ENCODE results near the gene KCTD19.

Gene KCTD19

GRCh38 chr16:67259705-67260104, 66.8 kb downstream of the KCTD19 start:
- no peak overlapping the region for H3K27ac ChIP-seq (ENCODE audit: low read length)
- H3K4me1 ChIP-seq (ENCODE audit: control insufficient read depth, insufficient read depth, low read length), result no peaks in the 10 kb centered on the region
- no peak overlapping the region for H3K4me3 ChIP-seq (ENCODE audit: low read length in 2 of 2)
- no peak overlapping the region for H3K9ac ChIP-seq (ENCODE audit: low read length in 2 of 2)
- no peaks in the 10 kb centered on the region for H3K9me3 ChIP-seq (ENCODE audit: control insufficient read depth in 2 of 2, low read length in 2 of 2)
- no peaks in the 10 kb centered on the region for H3K36me3 ChIP-seq (ENCODE audit: control insufficient read depth in 2 of 2, insufficient read depth in 2 of 2, low read length in 2 of 2)
- peaks cover 4 to 5% of the 10 kb centered on the region in 2 donors for H3K27me3 ChIP-seq (ENCODE audit: control insufficient read depth in 1 of 2, insufficient read depth in 2 of 2, low read length in 2 of 2)

- Histone ChIP-seq H3K27me3 (ENCODE audit: control insufficient read depth in 1 of 2, insufficient read depth in 2 of 2, low read length in 2 of 2) (peaks cover 5% of the 10 kb centered on the region in 2 donors), H3K27ac (ENCODE audit: low read length) (no peak overlapping the region), H3K4me1 (ENCODE audit: control insufficient read depth, insufficient read depth, low read length) (no peaks in the 10 kb centered on the region), H3K9ac (ENCODE audit: low read length in 2 of 2) (no peak overlapping the region), H3K9me3 (ENCODE audit: control insufficient read depth in 2 of 2, low read length in 2 of 2) (no peaks in the 10 kb centered on the region), H3K4me3 (ENCODE audit: low read length in 2 of 2) (no peak overlapping the region), H3K36me3 (ENCODE audit: control insufficient read depth in 2 of 2, insufficient read depth in 2 of 2, low read length in 2 of 2) (no peaks in the 10 kb centered on the region)
Observed at GRCh38 chr16:67258161-67258835, 68.2 kb downstream of the KCTD19 start.

GRCh38 chr16:67257486-67258160, 68.9 kb downstream of the KCTD19 start:
- H3K27me3 ChIP-seq (ENCODE audit: control insufficient read depth in 1 of 2, insufficient read depth in 2 of 2, low read length in 2 of 2), result peaks cover 8% of the 10 kb centered on the region in 2 donors

GRCh38 chr16:67256701-67257230, 69.8 kb downstream of the KCTD19 start:
- Histone ChIP-seq H3K27me3 (ENCODE audit: control insufficient read depth in 1 of 2, insufficient read depth in 2 of 2, low read length in 2 of 2) (peaks cover 10 to 12% of the 10 kb centered on the region in 2 donors), H3K9ac (ENCODE audit: low read length in 2 of 2) (no peak overlapping the region), H3K9me3 (ENCODE audit: control insufficient read depth in 2 of 2, low read length in 2 of 2) (no peaks in the 10 kb centered on the region), H3K36me3 (ENCODE audit: control insufficient read depth in 2 of 2, insufficient read depth in 2 of 2, low read length in 2 of 2) (no peaks in the 10 kb centered on the region), H3K4me1 (ENCODE audit: control insufficient read depth, insufficient read depth, low read length) (no peaks in the 10 kb centered on the region), H3K4me3 (ENCODE audit: low read length in 2 of 2) (no peak overlapping the region), H3K27ac (ENCODE audit: low read length) (no peak overlapping the region)

More at GRCh38 chr16:67257486-67258160, 68.9 kb downstream of the KCTD19 start:
- Histone ChIP-seq H3K9me3 (ENCODE audit: control insufficient read depth in 2 of 2, low read length in 2 of 2) (no peaks in the 10 kb centered on the region), H3K27ac (ENCODE audit: low read length) (no peak overlapping the region), H3K36me3 (ENCODE audit: control insufficient read depth in 2 of 2, insufficient read depth in 2 of 2, low read length in 2 of 2) (no peaks in the 10 kb centered on the region), H3K9ac (ENCODE audit: low read length in 2 of 2) (no peak overlapping the region), H3K4me3 (ENCODE audit: low read length in 2 of 2) (no peak overlapping the region), H3K4me1 (ENCODE audit: control insufficient read depth, insufficient read depth, low read length) (no peaks in the 10 kb centered on the region)

GRCh38 chr16:67255553-67256221, 70.9 kb downstream of the KCTD19 start:
- H3K36me3 ChIP-seq (ENCODE audit: control insufficient read depth in 2 of 2, insufficient read depth in 2 of 2, low read length in 2 of 2), result no peaks in the 10 kb centered on the region
- H3K27ac ChIP-seq (ENCODE audit: low read length), result no peak overlapping the region
- no peak overlapping the region for H3K9ac ChIP-seq (ENCODE audit: low read length in 2 of 2)
- no peaks in the 10 kb centered on the region for H3K4me1 ChIP-seq (ENCODE audit: control insufficient read depth, insufficient read depth, low read length)
- no peaks in the 10 kb centered on the region for H3K9me3 ChIP-seq (ENCODE audit: control insufficient read depth in 2 of 2, low read length in 2 of 2)
- H3K27me3 ChIP-seq (ENCODE audit: control insufficient read depth in 1 of 2, insufficient read depth in 2 of 2, low read length in 2 of 2), result peaks cover 10 to 19% of the 10 kb centered on the region in 2 donors
- no peak overlapping the region for H3K4me3 ChIP-seq (ENCODE audit: low read length in 2 of 2)

- Histone ChIP-seq H3K9ac (ENCODE audit: low read length in 2 of 2) (no peak overlapping the region), H3K36me3 (ENCODE audit: control insufficient read depth in 2 of 2, insufficient read depth in 2 of 2, low read length in 2 of 2) (no peaks in the 10 kb centered on the region), H3K4me1 (ENCODE audit: control insufficient read depth, insufficient read depth, low read length) (no peaks in the 10 kb centered on the region), H3K27ac (ENCODE audit: low read length) (no peak overlapping the region), H3K4me3 (ENCODE audit: low read length in 2 of 2) (no peak overlapping the region), H3K9me3 (ENCODE audit: control insufficient read depth in 2 of 2, low read length in 2 of 2) (no peaks in the 10 kb centered on the region), H3K27me3 (ENCODE audit: control insufficient read depth in 1 of 2, insufficient read depth in 2 of 2, low read length in 2 of 2) (peaks cover 14 to 26% of the 10 kb centered on the region in 2 donors)
Observed at GRCh38 chr16:67254801-67255552, 71.6 kb downstream of the KCTD19 start.

- no peak overlapping the region for H3K4me3 ChIP-seq (ENCODE audit: low read length in 2 of 2)
- no peaks in the 10 kb centered on the region for H3K9me3 ChIP-seq (ENCODE audit: control insufficient read depth in 2 of 2, low read length in 2 of 2)
- no peak overlapping the region for H3K27ac ChIP-seq (ENCODE audit: low read length)
- H3K4me1 ChIP-seq (ENCODE audit: control insufficient read depth, insufficient read depth, low read length), result peaks cover 16% of the 10 kb centered on the region
- H3K27me3 ChIP-seq (ENCODE audit: control insufficient read depth in 1 of 2, insufficient read depth in 2 of 2, low read length in 2 of 2), result peaks cover 22 to 39% of the 10 kb centered on the region in 2 donors
- H3K9ac ChIP-seq (ENCODE audit: low read length in 2 of 2), result no peak overlapping the region
- H3K36me3 ChIP-seq (ENCODE audit: control insufficient read depth in 2 of 2, insufficient read depth in 2 of 2, low read length in 2 of 2), result no peaks in the 10 kb centered on the region
Observed at GRCh38 chr16:67252609-67253497, 73.7 kb downstream of the KCTD19 start.

GRCh38 chr16:67250045-67250327, 76.6 kb downstream of the KCTD19 start:
- Histone ChIP-seq H3K9me3 (ENCODE audit: control insufficient read depth in 2 of 2, low read length in 2 of 2) (no peaks in the 10 kb centered on the region), H3K36me3 (ENCODE audit: control insufficient read depth in 2 of 2, insufficient read depth in 2 of 2, low read length in 2 of 2) (no peaks in the 10 kb centered on the region), H3K4me1 (ENCODE audit: control insufficient read depth, insufficient read depth, low read length) (peaks cover 39% of the 10 kb centered on the region), H3K27me3 (ENCODE audit: control insufficient read depth in 1 of 2, insufficient read depth in 2 of 2, low read length in 2 of 2) (peaks cover 22 to 37% of the 10 kb centered on the region in 2 donors), H3K9ac (ENCODE audit: low read length in 2 of 2) (no peak overlapping the region), H3K4me3 (ENCODE audit: low read length in 2 of 2) (no peak overlapping the region), H3K27ac (ENCODE audit: low read length) (no peak overlapping the region)

GRCh38 chr16:67249178-67250044, 77.1 kb downstream of the KCTD19 start:
- Histone ChIP-seq H3K4me1 (ENCODE audit: control insufficient read depth, insufficient read depth, low read length) (peaks cover 44% of the 10 kb centered on the region), H3K27ac (ENCODE audit: low read length) (no peak overlapping the region), H3K4me3 (ENCODE audit: low read length in 2 of 2) (peak overlapping the region; percentile 9 to 86), H3K36me3 (ENCODE audit: control insufficient read depth in 2 of 2, insufficient read depth in 2 of 2, low read length in 2 of 2) (no peaks in the 10 kb centered on the region), H3K9ac (ENCODE audit: low read length in 2 of 2) (peak overlapping the region in 1 of 2 donors; percentile 21), H3K9me3 (ENCODE audit: control insufficient read depth in 2 of 2, low read length in 2 of 2) (no peaks in the 10 kb centered on the region), H3K27me3 (ENCODE audit: control insufficient read depth in 1 of 2, insufficient read depth in 2 of 2, low read length in 2 of 2) (peaks cover 20 to 35% of the 10 kb centered on the region in 2 donors)
